Measurements from ENCODE around the gene GTF2H4.

Gene GTF2H4

DNA sequence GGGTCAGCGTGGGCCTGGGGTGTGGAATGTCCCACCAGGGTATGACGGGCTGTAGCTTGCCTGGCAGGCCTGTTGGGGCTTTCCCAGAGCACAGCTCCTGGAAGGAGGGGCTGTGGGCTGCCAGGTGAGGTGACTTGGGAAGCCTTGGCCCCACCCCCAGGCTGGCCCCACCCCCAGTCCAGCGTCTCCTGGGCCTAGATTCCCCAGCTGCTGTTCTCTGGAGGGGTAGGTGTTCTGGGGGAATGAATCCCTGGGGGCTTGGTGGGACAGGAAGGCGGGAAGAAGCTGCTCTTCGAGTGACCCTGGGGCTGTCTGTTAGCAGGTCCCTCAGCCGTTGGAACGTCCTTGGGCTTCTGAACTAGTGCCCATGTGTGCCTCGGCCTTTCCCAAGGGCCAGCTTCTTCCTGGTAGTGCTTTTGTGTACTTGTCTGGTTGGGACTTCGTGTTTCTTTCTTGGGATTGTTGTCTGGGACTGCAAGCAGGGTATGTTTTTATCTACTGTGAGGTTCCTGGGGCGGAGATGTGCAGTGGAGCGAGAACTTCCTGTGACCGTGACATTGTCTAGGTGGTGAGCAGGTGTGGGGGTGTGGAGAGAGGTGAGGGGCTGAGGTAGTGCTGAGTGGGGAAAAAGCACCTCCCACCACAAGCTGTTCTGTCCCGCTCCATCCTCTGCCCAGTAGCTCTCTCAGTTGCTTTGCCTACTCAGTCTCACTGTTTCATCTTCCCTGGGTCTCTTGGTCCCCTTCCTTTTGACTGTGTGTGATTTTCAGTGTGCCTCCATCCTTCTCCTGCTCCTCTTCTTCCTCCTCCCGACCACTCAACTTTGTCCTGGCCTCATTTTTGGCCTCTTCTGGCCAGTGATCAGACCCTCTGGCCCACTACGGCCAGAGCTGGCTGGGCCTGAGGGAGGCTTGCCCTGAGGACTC lies 25.0 kb upstream of the GTF2H4 start:
- no peak for DNase-seq (ENCODE audit: low read depth)

DNA sequence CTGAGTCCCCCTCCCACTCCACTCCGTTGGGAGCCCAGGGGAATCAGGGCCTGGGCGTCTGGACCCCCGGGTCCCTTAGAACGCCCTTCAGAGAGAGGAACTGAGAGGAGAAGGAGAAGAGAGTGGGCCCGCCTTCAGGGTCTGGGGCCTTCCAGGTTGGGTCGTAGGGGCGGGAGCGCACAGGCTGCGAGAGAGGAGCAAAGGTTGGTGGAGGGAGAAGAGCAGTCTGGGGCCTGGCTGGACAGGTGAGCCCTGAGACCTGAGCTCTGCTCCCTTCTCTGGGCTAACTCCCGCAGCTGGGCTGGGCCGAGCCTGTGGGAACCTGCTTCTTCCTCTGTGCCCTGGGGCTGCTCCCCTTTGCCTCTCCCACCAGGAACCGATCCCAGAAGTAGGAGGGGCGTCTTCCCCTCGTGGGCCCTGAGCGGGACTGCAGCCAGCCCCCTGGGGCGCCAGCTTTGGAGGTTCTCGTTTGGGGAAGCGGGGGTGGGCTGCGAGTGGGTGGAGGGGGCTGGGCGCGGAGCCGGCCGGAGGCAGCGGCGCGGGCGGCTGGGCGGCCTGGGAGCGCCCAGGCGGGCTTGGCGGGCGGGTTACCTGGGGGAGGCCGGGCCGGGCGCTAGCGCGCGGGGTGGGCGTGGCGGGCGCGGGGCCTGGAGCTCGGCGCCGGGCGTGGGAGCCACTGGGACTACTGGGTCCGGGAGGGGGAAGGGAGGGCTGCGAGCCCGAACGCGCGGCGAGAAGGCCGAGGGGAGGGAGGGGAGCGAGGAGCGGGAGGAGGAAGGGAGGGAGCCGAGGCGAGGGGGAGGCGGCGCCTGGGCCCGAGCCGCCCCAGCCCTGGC lies 24.1 kb upstream of the GTF2H4 start, which contains the start of gene DDR1:
Gene DDR1 (plus strand): TSS at position 835 of the 836 bp plus-strand sequence. CDS start 4,211 bp downstream, outside the sequence.
- DNase-seq (ENCODE audit: low read depth) = peak; percentile 60

DNA sequence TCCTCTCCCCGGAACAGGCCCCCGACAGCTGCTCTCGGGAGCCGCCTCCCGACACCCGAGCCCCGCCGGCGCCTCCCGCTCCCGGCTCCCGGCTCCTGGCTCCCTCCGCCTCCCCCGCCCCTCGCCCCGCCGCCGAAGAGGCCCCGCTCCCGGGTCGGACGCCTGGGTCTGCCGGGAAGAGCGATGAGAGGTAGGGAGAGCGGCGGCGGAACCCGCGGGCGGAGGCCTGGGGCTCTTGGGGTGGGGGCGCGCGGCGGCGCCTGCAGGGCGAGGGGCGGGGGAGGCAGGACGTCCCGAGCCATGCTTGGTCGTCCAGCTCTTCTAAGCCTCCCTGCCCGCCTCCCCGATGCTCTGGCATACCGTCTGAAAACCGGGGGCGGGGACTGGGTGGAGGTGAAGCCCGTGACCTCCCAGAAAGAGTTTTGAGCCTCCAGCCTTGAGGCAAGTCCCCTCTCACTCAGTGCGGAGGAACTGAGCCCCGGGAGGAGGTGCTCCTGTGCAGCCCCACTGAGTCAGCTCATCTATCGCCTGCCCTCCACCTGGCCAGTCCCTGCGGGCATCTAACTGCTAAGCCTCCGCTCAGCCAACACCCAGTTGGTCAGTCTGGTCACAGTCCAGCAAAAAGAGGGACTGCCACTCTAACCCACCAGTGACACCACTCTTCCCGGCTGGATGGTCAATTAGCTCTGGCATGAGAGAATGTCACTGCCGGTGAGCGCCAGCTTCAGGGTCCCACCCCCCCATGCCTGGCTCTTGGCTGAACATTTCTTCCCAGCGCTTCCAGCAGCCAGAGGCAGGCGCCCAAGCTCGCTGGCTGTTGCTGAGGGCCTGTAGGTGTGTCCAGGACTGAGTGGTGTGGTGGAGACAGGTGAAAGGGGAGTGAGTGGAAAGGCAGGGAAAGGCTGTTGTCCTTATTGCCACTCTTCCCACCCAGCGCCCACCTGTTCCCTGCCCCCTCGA lies 23.2 kb upstream of the GTF2H4 start:
- peak; percentile 44 for DNase-seq (ENCODE audit: low read depth)

DNA sequence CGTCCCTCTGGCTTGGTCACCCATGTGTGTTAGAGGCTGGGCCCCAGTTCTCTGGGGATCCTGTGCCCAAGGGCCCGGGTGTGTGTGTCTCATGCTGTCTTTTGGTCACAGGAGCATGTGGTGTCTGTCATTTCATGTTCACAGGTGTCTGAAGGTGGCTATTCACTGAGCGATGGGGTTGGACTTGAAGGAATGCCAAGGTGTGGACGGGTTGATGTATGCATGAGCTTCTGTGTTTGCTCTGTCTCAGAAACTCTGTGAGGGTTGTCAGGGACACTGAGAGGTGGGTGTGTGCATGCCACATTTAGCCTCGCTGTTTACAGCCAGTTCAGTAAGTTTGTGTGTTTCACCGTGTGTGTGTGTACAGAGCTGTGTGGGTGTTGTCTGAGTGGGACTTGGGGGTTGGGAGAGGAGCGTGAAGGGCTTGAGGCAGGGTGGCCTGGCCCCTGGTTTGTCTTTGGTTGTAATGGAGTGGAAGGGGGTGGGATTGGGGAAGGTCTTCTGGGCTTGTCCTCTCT lies 22.5 kb upstream of the GTF2H4 start:
- peak; percentile 42 for DNase-seq (ENCODE audit: low read depth)

DNA sequence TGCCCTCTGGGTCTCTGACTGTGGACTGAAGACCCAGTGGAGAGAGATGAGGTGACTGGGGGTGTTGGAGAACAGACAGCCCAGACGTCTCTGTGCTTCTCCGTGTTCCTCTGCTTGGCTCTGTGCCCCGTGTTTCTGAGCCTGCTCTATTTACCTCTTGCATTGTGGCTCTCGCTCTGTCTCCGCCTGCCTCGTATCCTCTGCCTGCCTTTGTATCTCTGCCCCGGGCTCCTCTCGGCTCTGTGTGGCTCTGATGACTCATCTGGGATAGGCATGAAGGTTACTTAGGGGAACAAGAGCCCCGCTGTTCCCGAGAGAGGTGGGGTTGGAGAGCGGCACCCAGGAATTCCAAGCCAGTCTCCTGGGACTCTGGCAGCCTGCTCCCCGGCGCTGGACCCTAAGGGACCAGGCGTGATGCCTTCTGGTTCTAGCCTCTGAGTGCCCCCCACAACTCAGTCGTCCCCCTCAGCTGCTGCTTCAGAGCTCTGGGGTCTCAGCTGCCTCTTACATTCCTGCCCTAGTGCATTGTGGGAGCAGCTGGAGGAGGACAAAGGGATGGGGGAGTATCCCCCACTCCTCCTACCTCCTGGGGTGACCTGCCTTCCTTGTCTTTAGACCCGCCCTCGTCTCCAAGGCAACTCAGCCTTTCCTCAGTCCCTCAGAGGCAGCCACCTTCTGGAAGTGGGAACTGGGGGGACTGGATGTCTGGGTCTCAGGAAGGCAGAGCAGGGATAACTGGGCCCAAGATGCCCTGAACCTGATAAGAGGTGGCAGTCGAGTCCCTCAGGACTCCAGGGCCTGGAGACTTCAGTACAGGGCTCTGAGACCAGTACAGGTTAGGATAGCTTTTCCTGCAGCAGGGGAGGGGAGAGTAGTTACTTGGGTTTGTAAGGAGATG lies 21.8 kb upstream of the GTF2H4 start:
- DNase-seq (ENCODE audit: low read depth) = peak; percentile 84

DNA sequence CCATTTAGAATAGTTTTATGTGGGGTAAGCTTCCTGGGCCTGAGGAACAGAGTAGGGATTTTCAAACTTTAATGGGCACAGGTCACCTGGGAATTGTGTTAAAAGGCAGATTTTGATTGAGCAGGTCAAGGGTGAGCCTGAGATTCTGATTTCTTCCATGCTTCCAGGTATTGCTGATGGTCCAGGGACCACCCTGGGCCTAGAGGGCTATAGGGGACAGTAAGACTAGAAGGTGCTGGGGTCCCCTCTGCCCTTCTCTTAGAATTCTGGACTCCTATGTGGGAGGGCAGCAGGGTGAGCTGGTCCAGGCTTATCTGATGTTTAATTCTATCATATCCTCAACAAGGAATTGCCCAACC lies 21.1 kb upstream of the GTF2H4 start:
- DNase-seq (ENCODE audit: low read depth) = no peak

DNA sequence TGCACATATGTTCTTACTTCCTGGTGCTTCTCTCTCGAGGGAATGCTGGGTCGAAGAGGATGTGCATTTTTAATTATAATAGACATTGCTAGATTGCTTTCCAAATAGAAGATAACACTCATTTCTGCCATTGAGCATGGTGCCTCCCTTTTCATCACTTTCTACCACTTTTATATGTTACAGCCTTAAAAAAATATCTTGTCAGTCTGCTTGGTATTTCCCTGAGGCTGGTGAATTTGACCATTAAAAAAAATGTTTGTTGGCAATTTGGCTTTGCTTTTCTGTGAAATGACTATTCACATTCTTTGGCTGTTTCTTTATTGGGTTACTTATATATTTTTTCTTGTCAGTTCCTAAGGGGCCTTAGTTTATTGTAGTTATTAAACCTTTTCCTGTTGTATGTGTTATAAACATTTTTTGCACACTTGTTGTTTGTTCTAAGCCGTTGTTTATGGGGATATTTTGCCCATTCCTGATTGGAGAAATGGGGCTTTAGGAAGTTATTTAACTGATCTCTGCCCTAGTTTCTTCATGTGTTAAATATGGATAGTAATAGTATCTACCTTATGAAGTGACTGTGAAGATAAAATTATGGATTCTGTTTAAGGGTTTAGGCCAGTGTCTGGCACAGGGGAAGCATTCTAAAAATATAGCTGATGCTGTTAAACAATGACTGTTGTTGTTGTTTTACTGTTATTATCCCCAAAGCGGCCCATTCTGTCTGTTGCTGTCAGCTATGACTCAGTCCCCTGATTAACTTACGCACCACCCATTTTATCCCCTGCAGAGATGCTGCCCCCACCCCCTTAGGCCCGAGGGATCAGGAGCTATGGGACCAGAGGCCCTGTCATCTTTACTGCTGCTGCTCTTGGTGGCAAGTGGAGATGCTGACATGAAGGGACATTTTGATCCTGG lies 19.8 kb upstream of the GTF2H4 start:
- peak; percentile 79 for DNase-seq (ENCODE audit: low read depth)

DNA sequence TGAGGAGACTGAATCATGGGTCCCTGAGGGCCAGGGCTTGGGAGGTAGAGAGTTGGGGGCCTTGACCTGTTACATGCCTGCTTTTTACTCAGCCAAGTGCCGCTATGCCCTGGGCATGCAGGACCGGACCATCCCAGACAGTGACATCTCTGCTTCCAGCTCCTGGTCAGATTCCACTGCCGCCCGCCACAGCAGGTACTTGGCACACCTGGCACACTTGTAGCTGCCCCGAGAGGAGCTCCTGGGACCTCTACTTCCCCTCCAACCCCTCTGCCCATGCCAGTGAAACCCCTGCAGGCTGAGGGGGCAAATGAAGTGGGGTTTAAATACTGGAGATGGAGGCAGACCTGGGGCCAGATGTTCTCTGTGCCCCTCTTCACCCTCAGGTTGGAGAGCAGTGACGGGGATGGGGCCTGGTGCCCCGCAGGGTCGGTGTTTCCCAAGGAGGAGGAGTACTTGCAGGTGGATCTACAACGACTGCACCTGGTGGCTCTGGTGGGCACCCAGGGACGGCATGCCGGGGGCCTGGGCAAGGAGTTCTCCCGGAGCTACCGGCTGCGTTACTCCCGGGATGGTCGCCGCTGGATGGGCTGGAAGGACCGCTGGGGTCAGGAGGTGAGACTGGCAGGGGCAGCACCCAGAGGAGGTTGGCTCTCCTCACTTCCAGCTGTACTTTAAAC lies 19.1 kb upstream of the GTF2H4 start:
- DNase-seq (ENCODE audit: low read depth) = no peak

DNA sequence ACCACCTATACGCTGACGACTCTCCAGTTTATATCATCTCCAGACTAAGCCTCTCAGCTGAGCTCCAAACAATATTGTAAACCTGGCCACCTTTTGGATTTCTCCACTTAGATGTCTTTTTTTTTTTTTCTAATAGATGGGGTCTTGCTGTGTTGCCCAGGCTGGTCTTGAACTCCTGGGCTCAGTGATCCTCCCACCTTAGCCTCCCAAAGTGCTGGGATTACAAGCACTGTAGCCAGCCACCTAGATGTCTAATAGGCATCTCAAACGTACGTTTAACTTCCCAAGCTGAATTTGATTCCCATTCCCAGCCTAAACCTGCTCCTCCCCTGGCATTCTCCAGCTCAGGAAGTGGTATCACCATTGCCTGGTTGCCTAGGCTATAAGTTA lies 18.5 kb upstream of the GTF2H4 start:
- DNase-seq (ENCODE audit: low read depth) = no peak

DNA sequence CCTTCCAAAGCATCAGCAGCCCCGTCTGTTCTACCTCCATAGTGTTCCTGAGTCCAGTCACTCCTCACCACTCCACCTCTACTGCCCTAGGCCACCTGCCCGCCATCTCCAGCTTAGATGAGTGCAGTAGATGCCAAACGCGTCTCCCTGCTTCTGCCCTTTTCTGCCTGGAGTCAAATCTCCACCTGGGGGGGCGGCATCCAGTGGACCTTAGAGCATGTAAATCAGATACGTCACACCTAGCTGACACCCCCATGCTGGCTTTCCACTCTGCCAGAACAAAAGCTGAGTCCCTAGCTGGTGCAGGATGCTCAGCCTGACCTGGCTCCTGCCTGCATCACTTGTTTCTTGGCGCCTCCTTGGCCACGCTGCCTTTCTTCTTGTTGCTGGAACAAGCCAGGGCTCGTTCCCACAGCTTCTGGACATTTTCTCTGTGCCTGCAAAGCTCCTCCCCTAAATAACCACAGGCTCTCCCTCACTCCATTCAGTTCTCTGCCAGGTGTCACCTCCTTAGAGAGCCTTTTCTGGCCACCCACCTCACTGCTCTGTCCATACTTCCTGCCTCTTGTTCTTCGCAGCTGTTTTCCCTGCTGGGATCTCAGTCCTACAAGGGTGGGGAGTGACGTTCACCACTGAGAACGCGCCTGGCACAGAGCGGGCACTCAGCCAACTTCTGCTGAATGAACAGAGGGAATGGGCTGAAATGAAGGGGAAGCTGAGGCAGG lies 17.9 kb upstream of the GTF2H4 start:
- DNase-seq (ENCODE audit: low read depth) = no peak

DNA sequence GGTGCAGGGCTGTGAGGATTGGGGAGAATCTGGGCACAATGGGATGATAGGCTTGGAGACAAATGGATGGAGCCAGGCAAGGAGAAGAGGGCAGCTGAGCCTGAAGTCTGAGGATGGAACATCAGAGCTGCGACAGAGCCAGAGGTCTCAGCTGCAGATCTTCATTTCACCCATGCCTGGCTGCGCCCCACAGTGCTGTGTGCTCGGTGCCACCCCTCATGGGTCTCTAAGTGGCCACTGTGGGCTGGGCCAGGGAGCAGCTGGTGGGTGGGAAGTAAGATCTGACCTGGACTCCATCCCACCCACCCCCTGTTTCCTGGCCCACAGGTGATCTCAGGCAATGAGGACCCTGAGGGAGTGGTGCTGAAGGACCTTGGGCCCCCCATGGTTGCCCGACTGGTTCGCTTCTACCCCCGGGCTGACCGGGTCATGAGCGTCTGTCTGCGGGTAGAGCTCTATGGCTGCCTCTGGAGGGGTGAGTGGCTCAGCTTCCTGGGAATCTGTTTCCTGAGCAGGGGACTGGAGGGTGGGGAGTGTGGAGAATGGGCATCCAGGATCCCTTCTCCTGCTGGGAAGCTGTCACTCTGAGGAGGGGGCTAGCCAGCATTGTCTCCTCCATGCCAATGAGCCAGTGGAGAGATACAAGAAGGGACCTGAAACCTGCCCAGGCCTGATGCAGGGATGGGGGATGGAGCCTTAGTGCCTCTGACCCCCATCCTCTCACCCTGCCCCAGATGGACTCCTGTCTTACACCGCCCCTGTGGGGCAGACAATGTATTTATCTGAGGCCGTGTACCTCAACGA lies 17.2 kb upstream of the GTF2H4 start:
- no peak for DNase-seq (ENCODE audit: low read depth)

DNA sequence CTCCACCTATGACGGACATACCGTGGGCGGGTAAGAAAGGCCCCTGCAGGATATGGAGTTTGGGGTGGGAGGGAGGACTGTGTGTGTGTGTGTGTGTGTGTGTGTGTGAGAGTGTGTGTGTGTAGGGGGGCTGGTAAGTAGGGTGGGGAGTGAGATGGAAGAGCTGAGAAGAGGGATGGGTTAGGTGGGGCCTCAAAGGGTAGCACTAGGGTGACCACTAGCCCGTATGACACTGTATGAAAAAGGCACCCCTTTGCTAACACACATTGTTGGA lies 16.6 kb upstream of the GTF2H4 start:
- no peak for DNase-seq (ENCODE audit: low read depth)

DNA sequence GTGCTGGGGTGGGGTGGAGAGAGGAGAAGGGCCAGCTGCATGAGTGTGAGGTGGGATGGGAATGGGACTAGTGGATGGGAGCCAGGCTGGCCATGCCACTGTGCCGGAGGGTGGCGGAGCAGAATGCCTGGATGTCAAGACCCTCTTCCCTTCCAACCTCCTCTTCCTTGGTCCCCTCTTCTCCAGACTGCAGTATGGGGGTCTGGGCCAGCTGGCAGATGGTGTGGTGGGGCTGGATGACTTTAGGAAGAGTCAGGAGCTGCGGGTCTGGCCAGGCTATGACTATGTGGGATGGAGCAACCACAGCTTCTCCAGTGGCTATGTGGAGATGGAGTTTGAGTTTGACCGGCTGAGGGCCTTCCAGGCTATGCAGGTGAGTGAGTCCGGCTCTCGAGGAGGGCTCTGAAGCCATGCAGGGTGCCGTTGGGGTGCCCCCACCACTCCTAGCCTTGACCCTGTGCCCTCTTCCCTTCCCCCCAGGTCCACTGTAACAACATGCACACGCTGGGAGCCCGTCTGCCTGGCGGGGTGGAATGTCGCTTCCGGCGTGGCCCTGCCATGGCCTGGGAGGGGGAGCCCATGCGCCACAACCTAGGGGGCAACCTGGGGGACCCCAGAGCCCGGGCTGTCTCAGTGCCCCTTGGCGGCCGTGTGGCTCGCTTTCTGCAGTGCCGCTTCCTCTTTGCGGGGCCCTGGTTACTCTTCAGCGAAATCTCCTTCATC lies 16.0 kb upstream of the GTF2H4 start:
- no peak for DNase-seq (ENCODE audit: low read depth)

DNA sequence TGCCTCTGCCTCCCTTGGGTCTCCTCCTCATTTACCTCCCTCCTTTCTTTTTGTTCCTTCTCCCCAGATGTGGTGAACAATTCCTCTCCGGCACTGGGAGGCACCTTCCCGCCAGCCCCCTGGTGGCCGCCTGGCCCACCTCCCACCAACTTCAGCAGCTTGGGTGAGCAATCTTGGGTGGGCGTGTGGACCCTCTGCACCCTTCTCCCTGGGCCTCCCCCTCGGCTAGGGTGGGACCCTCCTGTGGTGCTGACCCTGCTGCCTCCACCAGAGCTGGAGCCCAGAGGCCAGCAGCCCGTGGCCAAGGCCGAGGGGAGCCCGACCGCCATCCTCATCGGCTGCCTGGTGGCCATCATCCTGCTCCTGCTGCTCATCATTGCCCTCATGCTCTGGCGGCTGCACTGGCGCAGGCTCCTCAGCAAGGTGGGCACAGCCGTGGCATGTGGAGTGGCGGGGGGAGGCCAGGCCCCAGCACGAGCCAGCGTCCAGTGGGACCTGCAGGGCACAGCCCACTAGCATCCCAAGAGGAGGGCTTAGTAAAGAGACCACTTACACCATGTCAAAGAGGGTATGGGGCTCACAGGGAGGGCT lies 14.9 kb upstream of the GTF2H4 start:
- DNase-seq (ENCODE audit: low read depth) = no peak

DNA sequence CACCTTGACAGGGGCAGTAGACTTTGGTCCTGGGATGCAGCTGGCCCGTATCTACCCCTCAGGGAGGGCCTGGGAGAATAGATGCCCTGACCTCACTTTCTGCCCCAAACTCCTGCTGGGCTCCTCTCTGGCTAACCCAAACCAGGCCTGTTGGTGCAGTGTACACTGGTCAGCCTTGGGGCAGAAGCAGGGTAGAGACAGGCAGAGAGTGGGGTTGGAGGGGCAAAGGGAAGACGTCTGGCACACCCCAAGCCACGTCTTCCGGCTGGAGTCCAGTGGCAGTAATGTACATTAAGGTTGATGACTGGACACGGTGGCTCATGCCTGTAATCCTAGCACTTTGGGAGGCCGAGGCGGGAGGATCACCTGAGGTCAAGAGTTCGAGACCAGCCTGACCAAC lies 14.3 kb upstream of the GTF2H4 start:
- no peak for DNase-seq (ENCODE audit: low read depth)

DNA sequence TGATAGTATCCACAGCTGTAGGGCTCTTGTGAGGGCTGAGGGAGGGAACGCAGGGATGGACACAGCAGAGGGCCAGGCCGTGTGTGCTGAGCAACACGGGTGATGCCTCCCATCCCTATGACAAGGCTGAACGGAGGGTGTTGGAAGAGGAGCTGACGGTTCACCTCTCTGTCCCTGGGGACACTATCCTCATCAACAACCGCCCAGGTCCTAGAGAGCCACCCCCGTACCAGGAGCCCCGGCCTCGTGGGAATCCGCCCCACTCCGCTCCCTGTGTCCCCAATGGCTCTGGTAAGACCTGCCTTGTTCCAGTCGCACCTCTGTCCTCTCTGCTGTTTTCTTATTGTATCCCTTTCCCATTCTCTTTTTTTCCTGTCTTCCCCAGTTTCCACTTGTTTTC lies 13.6 kb upstream of the GTF2H4 start:
- no peak for DNase-seq (ENCODE audit: low read depth)

DNA sequence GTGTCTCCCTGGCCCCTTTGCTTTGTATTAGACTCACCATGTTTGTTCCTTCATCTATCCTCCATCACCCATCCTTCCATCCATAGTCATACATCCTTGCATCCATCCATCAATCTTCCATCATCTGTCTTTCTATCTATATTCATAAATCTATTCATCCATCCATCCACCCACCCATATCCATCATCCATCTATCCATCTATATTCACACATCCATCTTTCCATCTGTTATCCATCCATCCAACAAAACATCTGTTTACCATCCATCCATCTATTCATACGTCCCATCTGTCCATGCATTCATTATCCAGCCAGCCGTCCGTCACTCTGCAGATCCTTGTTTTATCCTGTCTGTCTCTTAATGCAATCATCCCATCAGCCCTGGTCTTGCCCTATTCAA lies 13.1 kb upstream of the GTF2H4 start:
- no peak for DNase-seq (ENCODE audit: low read depth)

Measured in iris pigment epithelial cell (primary cell).